HCT116 (cell line): ENCODE measurements around the gene STAT4. TPM values are rescaled to one million over a fixed set of nuclear protein-coding genes. Genes with fewer than 3 reads are reported as not detected.

ENCODE experiments used
- ATAC-seq: fragments of 200-7000 bp; cut with Tn5 transposase; 2 replicates; pipeline ENCODE4 v1.9.1; 2020; ENCODE audit warnings: mild to moderate bottlenecking, moderate library complexity
- BruUV-seq: library from RNA; stranded (reverse); fragments of 400-500 nt; replicated peaks from 2 replicates; lab custom pipeline; 2021; lab: Mats Ljungman, UMichigan
- CTCF ChIA-PET: fragments of 300-600 bp; sonication (Branson Sonifier 250); formaldehyde crosslinking; loops from one replicate; lab custom pipeline; 2021; ENCODE audit warnings: antibody characterized with exemption; lab: Charles Lee
- POLR2A ChIA-PET: fragments of 300-600, 350-600 bp; sonication (Branson Sonifier 250); formaldehyde crosslinking; loops from one replicate; lab custom pipeline; 2021; ENCODE audit warnings: antibody characterized with exemption; lab: Charles Lee
- RAD21 ChIA-PET, 2 experiments: fragments of 300-600 bp; sonication (Branson Sonifier 250); formaldehyde crosslinking; loops; one replicate each; lab custom pipeline; 2023; ENCODE audit warnings: low total read pairs in 2 of 2; ENCODE audit not compliant: uncharacterized antibody in 2 of 2, unreplicated experiment in 2 of 2, low non-redundant PET in 1 of 2; lab: Charles Lee
- DNase-seq: peaks from one replicate; pipeline ENCODE4 v3.0.0-alpha.2; 2010; ENCODE audit warnings: low read depth, low spot score
- H2AFZ ChIP-seq: fragments of 200-600 bp; shearing (Covaris generic), sonication (generic); 2 replicates; pipeline ENCODE4 v1.6.1; 2017; ENCODE audit warnings: low read depth, mixed run types, mixed read lengths, antibody characterized with exemption, low read length; ENCODE audit not compliant: poor library complexity, severe bottlenecking
- H3K27ac ChIP-seq: 2 replicates; pipeline ENCODE4 v1.5.1; 2012; ENCODE audit warnings: low read depth, low read length
- H3K27me3 ChIP-seq: fragments of 200-600 bp; sonication (generic); 2 replicates; pipeline ENCODE4 v1.6.1; 2016; ENCODE audit warnings: mixed run types, low read length, mixed read lengths; ENCODE audit not compliant: insufficient read depth
- H3K36me3 ChIP-seq, 2 experiments: fragments of 200-500 bp in 1 of 2; fragments of 200-600 bp in 1 of 2; sonication (Bioruptor generic) in 1 of 2; sonication (generic) in 1 of 2; 2 replicates each; pipeline versions ENCODE4 v1.5.1 to v1.6.1; 2014 to 2016; ENCODE audit warnings: low read length in 2 of 2, inconsistent platforms in 1 of 2, mixed read lengths in 1 of 2, mixed run types in 1 of 2; ENCODE audit not compliant: insufficient read depth in 2 of 2, control insufficient read depth in 1 of 2
- H3K4me1 ChIP-seq, 2 experiments: fragments of 200-600 bp in 1 of 2; sonication (generic) in 1 of 2; 2 replicates each; pipeline versions ENCODE4 v1.5.1 to v1.6.1; 2012 to 2017; ENCODE audit warnings: low read length in 2 of 2, inconsistent platforms in 1 of 2, mild to moderate bottlenecking in 1 of 2, mixed read lengths in 1 of 2, mixed run types in 1 of 2, moderate library complexity in 1 of 2; ENCODE audit not compliant: insufficient read depth in 2 of 2, control insufficient read depth in 1 of 2
- H3K4me2 ChIP-seq: fragments of 200-600 bp; sonication (generic); 2 replicates; pipeline ENCODE4 v1.6.1; 2017; ENCODE audit warnings: mixed run types, low read length, mixed read lengths
- H3K4me3 ChIP-seq, 2 experiments: fragments of 200-600 bp in 1 of 2; sonication (generic) in 1 of 2; replicated peaks in 1 of 2; 2 replicates each; pipeline ENCODE4 v1.5.1; 2011 to 2016; ENCODE audit warnings: low read length in 2 of 2, control low read depth in 1 of 2, low read depth in 1 of 2, mild to moderate bottlenecking in 1 of 2, mixed read lengths in 1 of 2, mixed run types in 1 of 2
- H3K79me2 ChIP-seq: fragments of 200-600 bp; sonication (generic); 2 replicates; pipeline ENCODE4 v1.6.1; 2017; ENCODE audit warnings: mild to moderate bottlenecking, mixed run types, low read length, moderate library complexity, mixed read lengths; ENCODE audit not compliant: insufficient read depth
- H3K9ac ChIP-seq: fragments of 200-600 bp; sonication (generic); 2 replicates; pipeline ENCODE4 v1.6.1; 2016; ENCODE audit warnings: low read length, mixed read lengths
- H3K9me2 ChIP-seq: fragments of 200-600 bp; sonication (generic), shearing (Covaris generic); 2 replicates; pipeline ENCODE4 v1.6.1; 2017; ENCODE audit warnings: mixed run types, mild to moderate bottlenecking, moderate library complexity; ENCODE audit not compliant: insufficient read depth
- H3K9me3 ChIP-seq, 2 experiments: fragments of 200-500 bp in 1 of 2; fragments of 200-600 bp in 1 of 2; sonication (Bioruptor generic) in 1 of 2; sonication (generic) in 1 of 2; 2 replicates each; pipeline ENCODE4 v1.6.1; 2014 to 2017; ENCODE audit warnings: low read length in 2 of 2, mixed read lengths in 2 of 2, inconsistent platforms in 1 of 2, low read depth in 1 of 2, mild to moderate bottlenecking in 1 of 2, mixed run types in 1 of 2, moderate library complexity in 1 of 2; ENCODE audit not compliant: control insufficient read depth in 1 of 2, insufficient read depth in 1 of 2
- H4K20me1 ChIP-seq: fragments of 200-600 bp; sonication (generic), shearing (Covaris generic); 2 replicates; pipeline ENCODE4 v1.6.1; 2017; ENCODE audit warnings: mixed run types, mild to moderate bottlenecking, moderate library complexity; ENCODE audit not compliant: insufficient read depth
- ATF3 ChIP-seq: IDR thresholded peaks from 2 replicates; pipeline ENCODE4 v1.6.1; 2012
- CBX3 ChIP-seq: IDR thresholded peaks from 2 replicates; pipeline ENCODE4 v1.6.1; 2012; ENCODE audit warnings: low read depth
- CTCF ChIP-seq, 3 experiments: fragments of 200-600 bp in 1 of 3; sonication (generic) in 1 of 3; IDR thresholded peaks in 2 of 3; conservative IDR thresholded peaks in 1 of 3; 2 replicates each; pipeline ENCODE4 v1.5.1; 2012 to 2017; ENCODE audit warnings: low read depth in 2 of 3, low read length in 2 of 3, antibody characterized with exemption in 1 of 3, borderline replicate concordance in 1 of 3, control low read depth in 1 of 3, mild to moderate bottlenecking in 1 of 3, mixed read lengths in 1 of 3, mixed run types in 1 of 3, moderate library complexity in 1 of 3; ENCODE audit not compliant: insufficient read depth in 1 of 3
- EZH2 ChIP-seq: fragments of 200-600 bp; sonication (generic); IDR thresholded peaks from 2 replicates; pipeline ENCODE4 v1.6.1; 2017; ENCODE audit warnings: antibody characterized with exemption, mixed run types
- EZH2phosphoT487 ChIP-seq: fragments of 200-600 bp; IDR thresholded peaks from 2 replicates; pipeline ENCODE4 v1.6.1; 2018; ENCODE audit warnings: antibody characterized with exemption, borderline replicate concordance
- FOSL1 ChIP-seq: IDR thresholded peaks from 2 replicates; pipeline ENCODE4 v1.6.1; 2012; ENCODE audit warnings: low read depth
- JUND ChIP-seq: IDR thresholded peaks from 2 replicates; pipeline ENCODE4 v1.6.1; 2012
- MAX ChIP-seq: IDR thresholded peaks from 2 replicates; pipeline ENCODE4 v1.6.1; 2012
- POLR2A ChIP-seq: IDR thresholded peaks from 2 replicates; pipeline ENCODE4 v1.7.0; 2011; ENCODE audit warnings: borderline replicate concordance; ENCODE audit not compliant: insufficient read depth, insufficient read length; ENCODE audit errors: extremely low read depth
- POLR2AphosphoS5 ChIP-seq: IDR thresholded peaks from 2 replicates; pipeline ENCODE4 v1.6.1; 2011; ENCODE audit warnings: mild to moderate bottlenecking, low read depth, low read length, moderate library complexity
- RAD21 ChIP-seq: IDR thresholded peaks from 2 replicates; pipeline ENCODE4 v1.6.1; 2012; ENCODE audit warnings: low read depth, mild to moderate bottlenecking
- REST ChIP-seq: IDR thresholded peaks from 2 replicates; pipeline ENCODE4 v1.6.1; 2012; ENCODE audit warnings: low read depth
- SP1 ChIP-seq: IDR thresholded peaks from 2 replicates; pipeline ENCODE4 v1.6.1; 2012; ENCODE audit warnings: low read depth
- SRF ChIP-seq: IDR thresholded peaks from 2 replicates; pipeline ENCODE4 v1.6.1; 2012; ENCODE audit warnings: low read depth
- TCF7L2 ChIP-seq: IDR thresholded peaks from 2 replicates; pipeline ENCODE4 v1.7.0; 2011; ENCODE audit warnings: borderline replicate concordance, inconsistent platforms; ENCODE audit not compliant: insufficient read depth, insufficient read length; ENCODE audit errors: extremely low read depth
- YY1 ChIP-seq: IDR thresholded peaks from 2 replicates; pipeline ENCODE4 v1.6.1; 2011; ENCODE audit warnings: low read length, low read depth, moderate library complexity, mild to moderate bottlenecking; ENCODE audit not compliant: insufficient replicate concordance; ENCODE audit errors: extremely low read depth
- ZFX ChIP-seq: fragments of 450-650 bp; IDR thresholded peaks from 2 replicates; pipeline ENCODE4 v1.6.1; 2017
- ZNF274 ChIP-seq: fragments of 200-500 bp; sonication (Bioruptor generic); IDR thresholded peaks from 2 replicates; pipeline ENCODE4 v1.6.1; 2014; ENCODE audit warnings: mild to moderate bottlenecking, low read depth, low read length, inconsistent platforms
- intact Hi-C: fragments of 100-400 bp; cut with micrococcal nuclease; formaldehyde crosslinking; loops from 2 replicates; pipeline ENCODE4 v1.10.0; 2022
- total RNA-seq: library from RNA; stranded (reverse); gene quantifications from one replicate; pipeline ENCODE4 v1.2.1, GENCODE V29; 2021; ENCODE audit not compliant: unreplicated experiment

STAT4 gene
- total RNA-seq, 1 experiment from 2014 or later: 2.0 TPM

- DNase-seq: no peak
- intact Hi-C loops: no loop called here
These were observed 68.5 kb downstream of the STAT4 start for GRCh38 chr2:191082321-191082720.

More at GRCh38 chr2:191082321-191082720, 68.5 kb downstream of the STAT4 start:
- RAD21 ChIA-PET: no interaction called here
- H3K9me2 ChIP-seq: no peaks in the 10 kb centered on the region
- H2AFZ ChIP-seq: no peak overlapping the region
- H3K9me3 ChIP-seq: no peaks in the 10 kb centered on the region
- CTCF ChIA-PET: no interaction called here
- POLR2A ChIA-PET: no interaction called here
- no peaks in the 10 kb centered on the region for H4K20me1 ChIP-seq
- no peak overlapping the region for H3K9ac ChIP-seq
- H3K79me2 ChIP-seq: no peaks in the 10 kb centered on the region
- ATAC-seq: no peak
- no peak overlapping the region for H3K27ac ChIP-seq
- H3K4me2 ChIP-seq: no peak overlapping the region
- no TSS peak for BruUV-seq
- H3K27me3 ChIP-seq: no peaks in the 10 kb centered on the region
- no peak overlapping the region for H3K4me3 ChIP-seq
- H3K36me3 ChIP-seq: no peaks in the 10 kb centered on the region
- no peaks in the 10 kb centered on the region for H3K4me1 ChIP-seq
- TF ChIP-seq SP1: no peak
- TF ChIP-seq RAD21: no peak
- TF ChIP-seq EZH2phosphoT487: no peak
- TF ChIP-seq FOSL1: no peak
- no peak for TF ChIP-seq EZH2
- no peak for TF ChIP-seq POLR2AphosphoS5
- no peak for TF ChIP-seq SRF
- no peak for TF ChIP-seq JUND
- no peak for TF ChIP-seq CBX3
- TF ChIP-seq POLR2A: no peak
- TF ChIP-seq MAX: no peak
- TF ChIP-seq CTCF (IDR thresholded peaks at IDR 0.05 in 2 of 3, conservative IDR thresholded peaks at IDR 0.05 in 1 of 3; ENCODE audit: borderline replicate concordance in 1 of 3, insufficient read depth in 1 of 3, low read depth in 2 of 3, low read length in 2 of 3): no peak
- TF ChIP-seq REST: no peak
- no peak for TF ChIP-seq ATF3
- no peak for TF ChIP-seq YY1
- no peak for TF ChIP-seq ZFX
- no peak for TF ChIP-seq ZNF274
- no peak for TF ChIP-seq TCF7L2
